A549 (cell line): ENCODE data around the gene ROBO1.

Experiments used
- CTCF ChIP-seq: fragments of >200 bp; sonication (Bioruptor Twin); formaldehyde crosslinking; IDR thresholded peaks from 3 replicates; pipeline ENCODE4 v1.5.1; 2016
- POLR2A ChIP-seq: IDR thresholded peaks from 2 replicates; pipeline ENCODE4 v1.6.1; 2012; ENCODE audit warnings: mild to moderate bottlenecking, low read length

GRCh38 chr3:79453600-79453999 lies 314.2 kb downstream of the ROBO1 start:
- TF ChIP-seq CTCF (no peak), POLR2A (no peak)
